ENCODE results near the gene GSPT2.
"Not testable (repeated sequence)": the region's sequence is repeated elsewhere in the genome, so short reads cannot be mapped to it uniquely, and the experiment has no call there.

The GSPT2 gene

GRCh38 chrX:51697397-51697796 lies 45.8 kb upstream of the GSPT2 start (continued):
- TF ChIP-seq CSRNP3 (CRISPR knock-in tag; IDR thresholded peaks at IDR 0.05) = no peak
- TF ChIP-seq ZFP3 (CRISPR knock-in tag; IDR thresholded peaks at IDR 0.05) = no peak
- no peak for TF ChIP-seq TOX (CRISPR knock-in tag; IDR thresholded peaks at IDR 0.05; ENCODE audit: borderline replicate concordance)
- no peak for TF ChIP-seq SNAI2 (CRISPR knock-in tag; IDR thresholded peaks at IDR 0.05)
- no peak for TF ChIP-seq BACH2 (CRISPR knock-in tag; IDR thresholded peaks at IDR 0.05; ENCODE audit: borderline replicate concordance)
- no peak for TF ChIP-seq ISL1 (CRISPR knock-in tag; IDR thresholded peaks at IDR 0.05)
- TF ChIP-seq ZNF8 (CRISPR knock-in tag; IDR thresholded peaks at IDR 0.05) = no peak
- TF ChIP-seq OSR1 (CRISPR knock-in tag; IDR thresholded peaks at IDR 0.05) = no peak
- TF ChIP-seq RARB (CRISPR knock-in tag; IDR thresholded peaks at IDR 0.05) = no peak
- no peak for TF ChIP-seq ESRRG (CRISPR knock-in tag; IDR thresholded peaks at IDR 0.05)

DNA sequence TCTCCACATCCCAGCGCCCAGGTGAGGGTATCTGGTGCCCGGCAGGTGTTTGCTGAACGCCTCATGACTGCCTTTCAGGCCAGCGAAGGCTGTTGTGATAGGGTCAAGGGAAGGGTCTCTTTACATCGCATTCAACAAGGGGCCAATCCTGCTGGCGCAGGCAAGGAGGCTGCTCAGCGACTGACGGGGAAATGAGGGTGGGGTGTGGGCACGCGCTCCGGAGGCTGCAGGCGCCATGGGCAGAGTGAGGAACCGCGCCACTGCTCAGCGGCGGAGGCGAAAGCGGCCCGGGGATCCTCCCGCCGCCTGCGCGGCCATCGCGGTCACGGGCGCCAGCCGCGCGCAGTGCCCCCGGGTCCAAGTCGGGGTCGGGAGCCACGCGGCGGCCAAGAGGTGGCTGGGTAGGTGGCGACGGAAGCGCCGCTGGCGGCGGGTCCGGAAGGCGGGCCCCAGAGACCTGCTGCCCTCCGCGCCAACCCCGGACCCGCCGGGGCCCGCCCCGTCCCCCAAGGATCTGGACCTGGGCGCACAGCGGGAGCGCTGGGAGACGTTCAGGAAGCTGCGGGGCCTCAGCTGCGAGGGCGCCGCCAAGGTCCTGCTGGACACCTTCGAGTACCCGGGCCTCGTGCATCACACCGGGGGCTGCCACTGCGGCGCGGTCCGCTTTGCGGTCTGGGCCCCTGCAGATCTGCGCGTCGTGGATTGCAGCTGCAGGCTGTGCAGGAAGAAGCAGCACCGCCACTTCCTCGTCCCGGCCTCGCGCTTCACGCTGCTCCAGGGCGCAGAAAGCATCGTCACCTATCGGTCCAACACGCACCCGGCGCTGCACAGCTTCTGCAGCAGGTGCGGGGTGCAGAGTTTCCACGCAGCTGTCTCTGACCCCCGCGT lies 32.7 kb upstream of the GSPT2 start, which contains the start of gene CENPVL1:
Gene CENPVL1 (plus strand): TSS at position 236 of the 888 bp plus-strand sequence. CDS start 0 bp downstream, at position 236.
- not testable (repeated sequence) for ATAC-seq

DNA sequence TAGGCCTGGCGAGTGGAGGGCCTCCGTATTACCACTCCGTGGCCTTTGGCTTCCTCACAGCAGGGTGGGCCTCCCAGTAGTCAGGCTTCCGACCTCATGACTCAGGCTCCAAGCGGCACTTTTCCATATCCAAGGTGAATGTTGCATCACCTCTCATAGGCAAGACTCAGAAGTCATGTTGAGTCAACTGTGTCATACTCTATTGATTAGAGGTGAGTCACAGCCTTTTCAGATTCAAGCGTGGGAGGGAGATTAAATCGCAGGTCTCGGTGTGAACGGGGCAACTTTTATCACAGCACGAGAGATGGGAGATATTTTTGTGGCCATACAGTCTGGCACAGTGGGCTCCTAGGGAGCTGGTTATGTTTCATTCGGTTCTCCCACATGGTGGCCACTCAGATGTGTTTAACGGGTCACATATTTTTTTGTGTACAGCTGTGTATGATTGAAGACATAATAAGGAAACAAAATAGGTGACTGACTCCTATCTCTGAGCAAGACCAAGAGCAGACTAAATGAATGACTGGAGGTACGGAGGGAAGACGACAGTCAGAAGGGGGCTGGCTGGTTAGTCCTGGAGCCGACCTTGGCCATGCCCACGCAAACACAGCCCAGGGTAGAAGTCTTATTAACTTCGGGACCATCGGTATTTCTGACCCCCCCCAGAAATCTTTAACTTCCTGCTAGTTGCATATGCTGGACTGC lies 30.1 kb upstream of the GSPT2 start:
- not testable (repeated sequence) for ATAC-seq

GRCh38 chrX:51728202-51728601 lies 15.0 kb upstream of the GSPT2 start:
- TF ChIP-seq POU6F1 (CRISPR knock-in tag; IDR thresholded peaks at IDR 0.05; ENCODE audit: borderline replicate concordance, low read depth) = no peak
- TF ChIP-seq ZFP3 (CRISPR knock-in tag; IDR thresholded peaks at IDR 0.05) = no peak
- no peak for TF ChIP-seq ARNTL (CRISPR knock-in tag; IDR thresholded peaks at IDR 0.05; ENCODE audit: borderline replicate concordance, low read depth)
- TF ChIP-seq PATZ1 (CRISPR knock-in tag; IDR thresholded peaks at IDR 0.05; ENCODE audit: borderline replicate concordance) = no peak
- no peak for TF ChIP-seq ESRRG (CRISPR knock-in tag; IDR thresholded peaks at IDR 0.05)
- TF ChIP-seq ZC3H10 (CRISPR knock-in tag; IDR thresholded peaks at IDR 0.05) = no peak
- no peak for TF ChIP-seq ZNF8 (CRISPR knock-in tag; IDR thresholded peaks at IDR 0.05)
- no peak for ATAC-seq

DNA sequence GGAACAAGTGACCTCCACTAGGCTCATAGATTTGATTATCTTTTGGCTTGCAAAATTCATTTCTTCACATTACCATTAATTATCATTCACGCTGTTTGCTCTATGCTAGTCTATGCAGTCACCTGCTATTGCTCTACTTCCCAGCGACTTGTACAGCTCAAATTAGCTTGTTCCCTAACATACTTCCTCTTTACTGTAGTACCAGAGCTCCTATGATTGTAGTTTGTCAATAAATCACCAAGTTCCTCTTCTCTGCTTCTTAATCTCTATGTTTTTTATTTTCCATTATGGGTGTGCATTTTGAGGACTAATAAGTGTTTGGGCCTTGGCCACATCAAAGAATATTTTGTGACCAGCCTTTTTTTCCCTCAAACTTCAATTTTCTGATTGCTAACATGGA lies 6.2 kb upstream of the GSPT2 start:
- no peak for TF ChIP-seq CSRNP3 (CRISPR knock-in tag; IDR thresholded peaks at IDR 0.05)
- no peak for TF ChIP-seq RARB (CRISPR knock-in tag; IDR thresholded peaks at IDR 0.05)
- TF ChIP-seq, protein P1, sequence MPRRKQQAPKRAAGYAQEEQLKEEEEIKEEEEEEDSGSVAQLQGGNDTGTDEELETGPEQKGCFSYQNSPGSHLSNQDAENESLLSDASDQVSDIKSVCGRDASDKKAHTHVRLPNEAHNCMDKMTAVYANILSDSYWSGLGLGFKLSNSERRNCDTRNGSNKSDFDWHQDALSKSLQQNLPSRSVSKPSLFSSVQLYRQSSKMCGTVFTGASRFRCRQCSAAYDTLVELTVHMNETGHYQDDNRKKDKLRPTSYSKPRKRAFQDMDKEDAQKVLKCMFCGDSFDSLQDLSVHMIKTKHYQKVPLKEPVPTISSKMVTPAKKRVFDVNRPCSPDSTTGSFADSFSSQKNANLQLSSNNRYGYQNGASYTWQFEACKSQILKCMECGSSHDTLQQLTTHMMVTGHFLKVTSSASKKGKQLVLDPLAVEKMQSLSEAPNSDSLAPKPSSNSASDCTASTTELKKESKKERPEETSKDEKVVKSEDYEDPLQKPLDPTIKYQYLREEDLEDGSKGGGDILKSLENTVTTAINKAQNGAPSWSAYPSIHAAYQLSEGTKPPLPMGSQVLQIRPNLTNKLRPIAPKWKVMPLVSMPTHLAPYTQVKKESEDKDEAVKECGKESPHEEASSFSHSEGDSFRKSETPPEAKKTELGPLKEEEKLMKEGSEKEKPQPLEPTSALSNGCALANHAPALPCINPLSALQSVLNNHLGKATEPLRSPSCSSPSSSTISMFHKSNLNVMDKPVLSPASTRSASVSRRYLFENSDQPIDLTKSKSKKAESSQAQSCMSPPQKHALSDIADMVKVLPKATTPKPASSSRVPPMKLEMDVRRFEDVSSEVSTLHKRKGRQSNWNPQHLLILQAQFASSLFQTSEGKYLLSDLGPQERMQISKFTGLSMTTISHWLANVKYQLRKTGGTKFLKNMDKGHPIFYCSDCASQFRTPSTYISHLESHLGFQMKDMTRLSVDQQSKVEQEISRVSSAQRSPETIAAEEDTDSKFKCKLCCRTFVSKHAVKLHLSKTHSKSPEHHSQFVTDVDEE (CRISPR knock-in tag; IDR thresholded peaks at IDR 0.05) = no peak
- no peak for TF ChIP-seq ZC3H10 (CRISPR knock-in tag; IDR thresholded peaks at IDR 0.05)
- TF ChIP-seq ZNF8 (CRISPR knock-in tag; IDR thresholded peaks at IDR 0.05) = no peak
- TF ChIP-seq BACH2 (CRISPR knock-in tag; IDR thresholded peaks at IDR 0.05; ENCODE audit: borderline replicate concordance) = no peak
- TF ChIP-seq OSR1 (CRISPR knock-in tag; IDR thresholded peaks at IDR 0.05) = no peak
- TF ChIP-seq CSDC2 (CRISPR knock-in tag; IDR thresholded peaks at IDR 0.05) = no peak
- no peak for ATAC-seq
